Measurements from ENCODE around the gene ASB2. TPM values are rescaled to one million over a fixed set of nuclear protein-coding genes. Genes with fewer than 3 reads are reported as not detected.

ASB2 gene
- total RNA-seq, 1 experiment from 2014 or later: not detected

DNA sequence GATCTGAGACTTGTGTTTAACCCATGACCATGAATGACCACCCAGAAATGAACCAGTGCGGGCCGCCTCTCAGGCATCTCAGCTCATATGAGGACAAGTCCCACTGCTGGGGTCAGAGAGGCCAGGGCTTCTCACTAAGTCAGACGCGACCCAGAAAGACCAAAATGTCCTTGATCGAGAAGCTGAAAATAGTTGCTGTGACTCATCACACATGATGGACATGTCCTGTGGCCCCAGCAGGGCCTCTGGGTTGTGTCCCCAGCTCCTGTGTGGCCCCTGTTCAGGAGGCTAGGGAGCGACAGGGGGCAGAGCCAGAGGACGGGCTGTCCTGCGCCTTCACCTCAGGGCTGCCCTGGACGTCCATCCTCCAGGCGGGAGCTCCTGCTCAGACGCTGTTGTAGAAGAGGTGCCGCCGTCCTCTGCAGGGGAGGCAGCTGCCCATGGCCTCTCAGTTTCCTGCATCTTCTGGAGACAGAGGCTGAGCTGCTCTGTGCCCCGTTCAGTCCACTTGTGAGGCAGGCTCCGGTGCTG is 78.2 kb downstream of the ASB2 start:
- no peak for ATAC-seq
- H4K20me1 ChIP-seq (ENCODE audit: insufficient read depth): no peaks in the 10 kb centered on the region
- no peak for DNase-seq (ENCODE audit: low read depth, low spot score)
- intact Hi-C loops (cut with micrococcal nuclease): no loop called here
- H3K79me2 ChIP-seq (ENCODE audit: insufficient read depth, low read length): no peaks in the 10 kb centered on the region
- no TSS peak for BruUV-seq (replicated peaks)
- ChIA-PET POLR2A (no interaction called here), CTCF (interaction anchor here (1.4 kb wide), 1 partner anchor 9 kb away, joined by 6 read pairs; no protein-coding TSS in a partner anchor), RAD21 (ENCODE audit: low non-redundant PET in 1 of 2, low total read pairs in 2 of 2, uncharacterized antibody in 2 of 2, unreplicated experiment in 2 of 2) (no interaction called here)
- no peak overlapping the region for H2AFZ ChIP-seq (ENCODE audit: low read depth, low read length, poor library complexity, severe bottlenecking)
- H3K4me2 ChIP-seq (ENCODE audit: low read length): no peak overlapping the region
- H3K27me3 ChIP-seq (ENCODE audit: insufficient read depth, low read length): no peaks in the 10 kb centered on the region
- no peaks in the 10 kb centered on the region for H3K36me3 ChIP-seq (ENCODE audit: control insufficient read depth in 1 of 2, insufficient read depth in 2 of 2, low read length in 2 of 2)
- no peak overlapping the region for H3K9ac ChIP-seq (ENCODE audit: low read length)
- no peak overlapping the region for H3K4me3 ChIP-seq (replicated peaks in 1 of 2; ENCODE audit: low read depth in 1 of 2, low read length in 2 of 2)
- H3K9me2 ChIP-seq (ENCODE audit: insufficient read depth): no peaks in the 10 kb centered on the region
- no peaks in the 10 kb centered on the region for H3K9me3 ChIP-seq (ENCODE audit: control insufficient read depth in 1 of 2, insufficient read depth in 1 of 2, low read depth in 1 of 2, low read length in 2 of 2)
- H3K4me1 ChIP-seq (ENCODE audit: control insufficient read depth in 1 of 2, insufficient read depth in 2 of 2, low read length in 2 of 2): peaks cover 2 to 6% of the 10 kb centered on the region in 2 experiments; a peak in 2 of 4 replicates
- H3K27ac ChIP-seq (ENCODE audit: low read depth, low read length): no peak overlapping the region
- TF ChIP-seq, protein P1, sequence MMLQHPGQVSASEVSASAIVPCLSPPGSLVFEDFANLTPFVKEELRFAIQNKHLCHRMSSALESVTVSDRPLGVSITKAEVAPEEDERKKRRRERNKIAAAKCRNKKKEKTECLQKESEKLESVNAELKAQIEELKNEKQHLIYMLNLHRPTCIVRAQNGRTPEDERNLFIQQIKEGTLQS (IDR thresholded peaks at IDR 0.05): no peak
- no peak for TF ChIP-seq YY1 (IDR thresholded peaks at IDR 0.05; ENCODE audit: extremely low read depth, insufficient replicate concordance, low read depth, low read length)

DNA sequence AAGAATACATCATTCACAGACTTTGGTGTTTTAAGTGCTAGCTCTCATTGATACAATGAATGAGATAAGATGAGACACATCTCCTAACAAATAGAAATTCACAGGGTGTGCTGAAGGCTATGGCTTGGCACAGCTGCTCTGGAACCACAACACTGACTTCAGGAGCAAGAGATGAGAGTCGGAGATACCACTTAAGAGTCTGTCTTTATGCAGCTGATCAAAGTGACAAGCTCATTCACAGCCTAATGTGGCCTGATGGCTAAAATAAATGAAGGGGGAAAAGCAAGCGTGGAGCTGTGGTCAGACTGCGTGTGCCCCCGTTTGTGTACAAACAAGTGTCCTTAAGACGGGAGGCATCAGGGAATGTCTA is 78.9 kb downstream of the ASB2 start:
- RAD21 ChIA-PET (ENCODE audit: low non-redundant PET in 1 of 2, low total read pairs in 2 of 2, uncharacterized antibody in 2 of 2, unreplicated experiment in 2 of 2): no interaction called here
- intact Hi-C loops (cut with micrococcal nuclease): no loop called here

More for the DNA sequence above, 78.9 kb downstream of the ASB2 start:
- POLR2A ChIA-PET: no interaction called here
- Histone ChIP-seq H3K9me2 (ENCODE audit: insufficient read depth) (no peaks in the 10 kb centered on the region), H3K27me3 (ENCODE audit: insufficient read depth, low read length) (no peaks in the 10 kb centered on the region), H3K9me3 (ENCODE audit: control insufficient read depth in 1 of 2, insufficient read depth in 1 of 2, low read depth in 1 of 2, low read length in 2 of 2) (no peaks in the 10 kb centered on the region), H3K4me3 (replicated peaks in 1 of 2; ENCODE audit: low read depth in 1 of 2, low read length in 2 of 2) (no peak overlapping the region), H4K20me1 (ENCODE audit: insufficient read depth) (no peaks in the 10 kb centered on the region), H3K27ac (ENCODE audit: low read depth, low read length) (no peak overlapping the region), H3K36me3 (ENCODE audit: control insufficient read depth in 1 of 2, insufficient read depth in 2 of 2, low read length in 2 of 2) (no peaks in the 10 kb centered on the region), H3K4me1 (ENCODE audit: control insufficient read depth in 1 of 2, insufficient read depth in 2 of 2, low read length in 2 of 2) (peaks cover 2 to 6% of the 10 kb centered on the region in 2 experiments; a peak in 2 of 4 replicates), H3K9ac (ENCODE audit: low read length) (no peak overlapping the region), H3K79me2 (ENCODE audit: insufficient read depth, low read length) (no peaks in the 10 kb centered on the region), H2AFZ (ENCODE audit: low read depth, low read length, poor library complexity, severe bottlenecking) (no peak overlapping the region), H3K4me2 (ENCODE audit: low read length) (no peak overlapping the region)
- ATAC-seq (no peak), DNase-seq (ENCODE audit: low read depth, low spot score) (no peak)
- BruUV-seq (replicated peaks): no TSS peak
- TF ChIP-seq YY1 (IDR thresholded peaks at IDR 0.05; ENCODE audit: extremely low read depth, insufficient replicate concordance, low read depth, low read length) (no peak), ZNF274 (IDR thresholded peaks at IDR 0.05; ENCODE audit: low read depth, low read length) (no peak), POLR2A (IDR thresholded peaks at IDR 0.05; ENCODE audit: borderline replicate concordance, extremely low read depth, insufficient read depth, insufficient read length) (no peak), ZFX (IDR thresholded peaks at IDR 0.05) (no peak), TCF7L2 (IDR thresholded peaks at IDR 0.05; ENCODE audit: borderline replicate concordance, extremely low read depth, insufficient read depth, insufficient read length) (no peak), EZH2 (IDR thresholded peaks at IDR 0.05) (no peak), JUND (IDR thresholded peaks at IDR 0.05) (no peak), RAD21 (IDR thresholded peaks at IDR 0.05; ENCODE audit: low read depth) (no peak), SP1 (IDR thresholded peaks at IDR 0.05; ENCODE audit: low read depth) (no peak), CBX3 (IDR thresholded peaks at IDR 0.05; ENCODE audit: low read depth) (no peak), FOSL1 (IDR thresholded peaks at IDR 0.05; ENCODE audit: low read depth) (no peak), EZH2phosphoT487 (IDR thresholded peaks at IDR 0.05; ENCODE audit: borderline replicate concordance) (no peak), EGR1 (IDR thresholded peaks at IDR 0.05; ENCODE audit: low read depth) (no peak), CEBPB (IDR thresholded peaks at IDR 0.05; ENCODE audit: low read depth) (no peak), ELF1 (IDR thresholded peaks at IDR 0.05; ENCODE audit: borderline replicate concordance, low read depth) (no peak)
- TF ChIP-seq, protein P1 (IDR thresholded peaks at IDR 0.05): no peak
- TF ChIP-seq, protein P2, sequence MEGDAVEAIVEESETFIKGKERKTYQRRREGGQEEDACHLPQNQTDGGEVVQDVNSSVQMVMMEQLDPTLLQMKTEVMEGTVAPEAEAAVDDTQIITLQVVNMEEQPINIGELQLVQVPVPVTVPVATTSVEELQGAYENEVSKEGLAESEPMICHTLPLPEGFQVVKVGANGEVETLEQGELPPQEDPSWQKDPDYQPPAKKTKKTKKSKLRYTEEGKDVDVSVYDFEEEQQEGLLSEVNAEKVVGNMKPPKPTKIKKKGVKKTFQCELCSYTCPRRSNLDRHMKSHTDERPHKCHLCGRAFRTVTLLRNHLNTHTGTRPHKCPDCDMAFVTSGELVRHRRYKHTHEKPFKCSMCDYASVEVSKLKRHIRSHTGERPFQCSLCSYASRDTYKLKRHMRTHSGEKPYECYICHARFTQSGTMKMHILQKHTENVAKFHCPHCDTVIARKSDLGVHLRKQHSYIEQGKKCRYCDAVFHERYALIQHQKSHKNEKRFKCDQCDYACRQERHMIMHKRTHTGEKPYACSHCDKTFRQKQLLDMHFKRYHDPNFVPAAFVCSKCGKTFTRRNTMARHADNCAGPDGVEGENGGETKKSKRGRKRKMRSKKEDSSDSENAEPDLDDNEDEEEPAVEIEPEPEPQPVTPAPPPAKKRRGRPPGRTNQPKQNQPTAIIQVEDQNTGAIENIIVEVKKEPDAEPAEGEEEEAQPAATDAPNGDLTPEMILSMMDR (IDR thresholded peaks at IDR 0.05 in 2 of 3, conservative IDR thresholded peaks at IDR 0.05 in 1 of 3; ENCODE audit: borderline replicate concordance in 1 of 3, insufficient read depth in 1 of 3, low read depth in 2 of 3, low read length in 2 of 3): no peak
- CTCF ChIA-PET: interaction anchor here (1.4 kb wide), 1 partner anchor 10 kb away, joined by 6 read pairs; no protein-coding TSS in a partner anchor

Measured in HCT116 (cell line).